Liver (tissue), 9 donors: Measurements from ENCODE around the gene YY1. TPM values are rescaled to one million over a fixed set of nuclear protein-coding genes. Genes with fewer than 3 reads are reported as not detected.

Experiments used
- DNase-seq: peaks from one replicate; pipeline ENCODE4 v3.0.0-alpha.2; 2017; ENCODE audit warnings: low spot score
- H3K27ac ChIP-seq, 2 donors: one replicate each; pipeline ENCODE4 v1.7.0; 2013; ENCODE audit warnings: inconsistent platforms in 2 of 2, low read length in 2 of 2, control low read depth in 1 of 2, low read depth in 1 of 2, mild to moderate bottlenecking in 1 of 2
- H3K27me3 ChIP-seq, 4 donors: one replicate each; pipeline versions ENCODE4 v1.6.1 to v1.7.0; 2013; ENCODE audit warnings: low read length in 3 of 4, inconsistent platforms in 1 of 4, mild to moderate bottlenecking in 1 of 4, moderate library complexity in 1 of 4; ENCODE audit not compliant: control insufficient read depth in 4 of 4, insufficient read depth in 4 of 4
- H3K36me3 ChIP-seq, 4 donors: one replicate each; pipeline versions ENCODE4 v1.6.1 to v1.7.0; 2013; ENCODE audit warnings: low read length in 3 of 4, mild to moderate bottlenecking in 3 of 4, low read depth in 1 of 4, moderate library complexity in 1 of 4; ENCODE audit not compliant: control insufficient read depth in 4 of 4, insufficient read depth in 3 of 4
- H3K4me1 ChIP-seq, 4 donors: one replicate each; pipeline versions ENCODE4 v1.6.1 to v1.7.0; 2013; ENCODE audit warnings: low read length in 3 of 4, mild to moderate bottlenecking in 3 of 4, moderate library complexity in 1 of 4; ENCODE audit not compliant: control insufficient read depth in 4 of 4, insufficient read depth in 4 of 4
- H3K4me3 ChIP-seq, 3 donors: one replicate each; pipeline versions ENCODE4 v1.6.1 to v1.7.0; 2013; ENCODE audit warnings: low read length in 3 of 3, control low read depth in 1 of 3, low read depth in 1 of 3, mild to moderate bottlenecking in 1 of 3
- H3K9ac ChIP-seq, 2 donors: one replicate each; pipeline ENCODE4 v1.7.0; 2013; ENCODE audit warnings: low read length in 2 of 2, mild to moderate bottlenecking in 2 of 2, moderate library complexity in 2 of 2, control low read depth in 1 of 2, low read depth in 1 of 2
- H3K9me3 ChIP-seq, 4 donors: one replicate each; pipeline versions ENCODE4 v1.6.1 to v1.7.0; 2013; ENCODE audit warnings: low read length in 3 of 4; ENCODE audit not compliant: control insufficient read depth in 4 of 4
- ATF3 ChIP-seq: IDR thresholded peaks from 2 replicates; pipeline ENCODE4 v1.6.1; 2016; ENCODE audit warnings: antibody characterized with exemption
- CTCF ChIP-seq: fragments of 150-350 bp; IDR thresholded peaks from 2 replicates; pipeline ENCODE4 v1.5.1; 2017; ENCODE audit warnings: improper control_type of control experiment, low read depth, low read length; ENCODE audit not compliant: missing input control
- EGR1 ChIP-seq, 2 donors: IDR thresholded peaks; 2 replicates each; pipeline ENCODE4 v1.6.1; 2016 to 2018; ENCODE audit warnings: antibody characterized with exemption in 2 of 2, low read depth in 2 of 2
- FOXA1 ChIP-seq: IDR thresholded peaks from 2 replicates; pipeline ENCODE4 v1.6.1; 2016; ENCODE audit warnings: antibody characterized with exemption
- FOXA2 ChIP-seq: IDR thresholded peaks from 2 replicates; pipeline ENCODE4 v1.6.1; 2016; ENCODE audit warnings: antibody characterized with exemption
- GABPA ChIP-seq, 2 donors: IDR thresholded peaks in 1 of 2; conservative IDR thresholded peaks in 1 of 2; 2 replicates each; pipeline ENCODE4 v1.6.1; 2016; ENCODE audit warnings: antibody characterized with exemption in 2 of 2, mild to moderate bottlenecking in 1 of 2, moderate library complexity in 1 of 2
- HNF4A ChIP-seq, 2 donors: conservative IDR thresholded peaks; 2 replicates each; pipeline ENCODE4 v1.6.1; 2016; ENCODE audit warnings: antibody characterized with exemption in 2 of 2, mild to moderate bottlenecking in 2 of 2
- HNF4G ChIP-seq: IDR thresholded peaks from 2 replicates; pipeline ENCODE4 v1.6.1; 2016; ENCODE audit warnings: antibody characterized with exemption
- JUND ChIP-seq, 2 donors: IDR thresholded peaks; 2 replicates each; pipeline ENCODE4 v1.6.1; 2016; ENCODE audit warnings: antibody characterized with exemption in 2 of 2
- NR2F2 ChIP-seq: IDR thresholded peaks from 2 replicates; pipeline ENCODE4 v1.6.1; 2016; ENCODE audit warnings: antibody characterized with exemption
- RAD21 ChIP-seq, 2 donors: IDR thresholded peaks; 2 replicates each; pipeline ENCODE4 v1.6.1; 2016; ENCODE audit warnings: antibody characterized with exemption in 2 of 2, mild to moderate bottlenecking in 2 of 2
- REST ChIP-seq: IDR thresholded peaks from 2 replicates; pipeline ENCODE4 v1.6.1; 2016; ENCODE audit warnings: antibody characterized with exemption, mild to moderate bottlenecking
- TAF1 ChIP-seq: conservative IDR thresholded peaks from 2 replicates; pipeline ENCODE4 v1.6.1; 2016; ENCODE audit warnings: antibody characterized with exemption, mild to moderate bottlenecking
- YY1 ChIP-seq: IDR thresholded peaks from 2 replicates; pipeline ENCODE4 v1.6.1; 2016; ENCODE audit warnings: antibody characterized with exemption, mild to moderate bottlenecking
- ZBTB33 ChIP-seq: IDR thresholded peaks from 2 replicates; pipeline ENCODE4 v1.6.1; 2016; ENCODE audit warnings: antibody characterized with exemption
- WGBS: extraction: QIAGEN DNeasy Blood & Tissue Kit; methylation state at CpG from one replicate; pipeline ENCODE4 v1.1.7; 2013; 5-methylcytosine and 5-hydroxymethylcytosine counted together
- polyA plus RNA-seq, 2 donors: library from polyadenylated mRNA; stranded (reverse) in 1 of 2; unstranded in 1 of 2; fragments of 200-250 nt in 1 of 2; fragments of >200 nt in 1 of 2; fragmentation: Nextera tagmentation in 1 of 2; extraction: Ambion mirVana in 1 of 2; gene quantifications; one replicate each; pipeline versions ENCODE4 v1.2.1 to v1.2.3, GENCODE V29; 2013 to 2015
- total RNA-seq, 2 donors: library from RNA; depleted of rRNA; stranded (reverse); fragments of >200 nt; gene quantifications; one replicate each; pipeline ENCODE4 v1.2.3, GENCODE V29; 2014
- donor health status: healthy.
- donor health status: healthy.
- donor health status: healthy.
- donor health status: healthy.
- donor health status: healthy.

The YY1 gene
- total and polyA plus RNA-seq, 4 donors = 15.8 to 37.4 (median 28.8) TPM

- no peak for DNase-seq
- Histone ChIP-seq H3K27me3 (no peaks in the 10 kb centered on the region), H3K9me3 (no peaks in the 10 kb centered on the region), H3K4me1 (peaks cover 2 to 12% (median 6%) of the 10 kb centered on the region in 4 donors), H3K4me3 (no peak overlapping the region), H3K36me3 (no peaks in the 10 kb centered on the region), H3K27ac (no peak overlapping the region), H3K9ac (no peak overlapping the region)
- 93% methylated on average over 26 of the region's 26 CpGs for WGBS
- TF ChIP-seq EGR1 (IDR thresholded peaks at IDR 0.05; ENCODE audit: low read depth in 2 of 2) (no peak), ZBTB33 (no peak), YY1 (no peak), REST (no peak), ATF3 (no peak), RAD21 (IDR thresholded peaks at IDR 0.05) (no peak)
Measured at GRCh38 chr14:100313464-100314230, 74.7 kb downstream of the YY1 start.

- WGBS = 90% methylated on average over 6 of the region's 6 CpGs
- TF ChIP-seq JUND (IDR thresholded peaks at IDR 0.05) (no peak), CTCF (no peak), ZBTB33 (no peak), HNF4A (conservative IDR thresholded peaks at IDR 0.05) (no peak), TAF1 (no peak), FOXA1 (no peak), GABPA (IDR thresholded peaks at IDR 0.05 in 1 of 2, conservative IDR thresholded peaks at IDR 0.05 in 1 of 2) (no peak), NR2F2 (no peak), FOXA2 (no peak), HNF4G (no peak)
- Histone ChIP-seq H3K4me3 (no peak overlapping the region), H3K27ac (no peak overlapping the region), H3K9me3 (no peaks in the 10 kb centered on the region), H3K27me3 (no peaks in the 10 kb centered on the region), H3K9ac (no peak overlapping the region), H3K36me3 (no peaks in the 10 kb centered on the region), H3K4me1 (peaks cover 2 to 9% (median 4%) of the 10 kb centered on the region in 4 donors)
- no peak for DNase-seq
Measured at GRCh38 chr14:100314724-100315123, 75.8 kb downstream of the YY1 start.
